K562 (cell line): ENCODE data around the gene SDR9C7. TPM values are rescaled to one million over a fixed set of nuclear protein-coding genes. Genes with fewer than 3 reads are reported as not detected.

Experiments used
- ATAC-seq: fragments of 200-7000 bp; cut with Tn5 transposase; 3 replicates; pipeline ENCODE4 v1.9.1; 2020; ENCODE audit warnings: moderate library complexity
- BruUV-seq: library from RNA; stranded (reverse); fragments of 400-500 nt; replicated peaks from 2 replicates; lab custom pipeline; 2021; lab: Mats Ljungman, UMichigan
- CTCF ChIA-PET: fragments of 300-600 bp; formaldehyde crosslinking; extraction: SDS; loops from one replicate; lab custom pipeline; 2021; ENCODE audit warnings: low intra/inter-chr PET ratio; lab: Yijun Ruan, JAX
- POLR2A ChIA-PET: fragments of 300-600, 350-650 bp; sonication (Branson Sonifier 250); formaldehyde crosslinking; extraction: SDS; loops from one replicate; lab custom pipeline; 2021; ENCODE audit warnings: antibody characterized with exemption, inconsistent platforms; lab: Yijun Ruan, JAX
- DNase-seq, 4 experiments: peaks; one replicate each; pipeline versions ENCODE4 v3.0.0 to v3.0.0-alpha.2; 2011 to 2018; ENCODE audit warnings: low spot score in 3 of 4, mixed read lengths in 3 of 4; ENCODE audit errors: extremely low read depth in 1 of 4
- FAIRE-seq: peaks from 2 replicates; lab custom pipeline; 2011; peaks lifted over from hg19 to GRCh38; lab: Jason Lieb, UNC
- H2AFZ ChIP-seq: 2 replicates; pipeline ENCODE4 v1.6.0; 2011; ENCODE audit warnings: low read depth, low read length, control low read depth, inconsistent platforms
- H3K27ac ChIP-seq: fragments of 200-600 bp; 3 replicates; pipeline ENCODE4 v1.8.0; 2011; ENCODE audit warnings: low read depth, mild to moderate bottlenecking, control low read depth, inconsistent platforms, low read length, moderate library complexity, mixed read lengths; ENCODE audit errors: extremely low read depth
- H3K27me3 ChIP-seq, 2 experiments: fragments of 300-600 bp in 1 of 2; 2 replicates in 1 of 2; 3 replicates in 1 of 2; pipeline versions ENCODE4 v1.6.0 to v1.8.0; 2011; ENCODE audit warnings: inconsistent platforms in 2 of 2, low read length in 2 of 2, mild to moderate bottlenecking in 1 of 2, mixed read lengths in 1 of 2, moderate library complexity in 1 of 2; ENCODE audit not compliant: control insufficient read depth in 2 of 2, insufficient read depth in 2 of 2
- H3K36me3 ChIP-seq: fragments of 300-600 bp; 3 replicates; pipeline ENCODE4 v1.8.0; 2011; ENCODE audit warnings: mild to moderate bottlenecking, low read length, inconsistent platforms; ENCODE audit not compliant: control insufficient read depth, insufficient read depth
- H3K4me1 ChIP-seq, 2 experiments: fragments of 200-600 bp in 1 of 2; replicated peaks in 1 of 2; 2 replicates in 1 of 2; 3 replicates in 1 of 2; pipeline versions ENCODE4 v1.5.1 to v1.8.0; 2011; ENCODE audit warnings: inconsistent platforms in 2 of 2, low read length in 2 of 2, mild to moderate bottlenecking in 1 of 2, mixed read lengths in 1 of 2, moderate library complexity in 1 of 2; ENCODE audit not compliant: control insufficient read depth in 2 of 2, insufficient read depth in 2 of 2
- H3K4me2 ChIP-seq: 2 replicates; pipeline ENCODE4 v1.6.1; 2011; ENCODE audit warnings: low read length, control low read depth, inconsistent platforms, mixed read lengths; ENCODE audit not compliant: insufficient read depth
- H3K4me3 ChIP-seq: fragments of 200-600 bp; sonication (generic), shearing (Covaris generic); 2 replicates; pipeline ENCODE4 v1.5.1; 2016; ENCODE audit warnings: control low read depth, inconsistent platforms
- H3K79me2 ChIP-seq: fragments of 200-600 bp; 3 replicates; pipeline ENCODE4 v1.8.0; 2011; ENCODE audit warnings: low read length, inconsistent platforms; ENCODE audit not compliant: control insufficient read depth, insufficient read depth
- H3K9ac ChIP-seq, 2 experiments: 2 replicates each; pipeline versions ENCODE4 v1.6.0 to v1.6.1; 2011; ENCODE audit warnings: low read depth in 2 of 2, low read length in 2 of 2, control low read depth in 1 of 2, inconsistent platforms in 1 of 2, mild to moderate bottlenecking in 1 of 2, mixed read lengths in 1 of 2; ENCODE audit not compliant: insufficient read depth in 1 of 2
- H3K9me1 ChIP-seq: one replicate; pipeline ENCODE4 v1.6.0; 2011; ENCODE audit warnings: inconsistent platforms, mild to moderate bottlenecking, low read length, moderate library complexity; ENCODE audit not compliant: control insufficient read depth, insufficient read depth
- H3K9me3 ChIP-seq: replicated peaks from 2 replicates; pipeline ENCODE4 v1.5.1; 2011; ENCODE audit warnings: low read depth, low read length, inconsistent platforms; ENCODE audit not compliant: control insufficient read depth, insufficient read depth
- H4K20me1 ChIP-seq: replicated peaks from 2 replicates; pipeline ENCODE4 v1.6.1; 2011; ENCODE audit warnings: low read length, inconsistent platforms, mixed read lengths; ENCODE audit not compliant: control insufficient read depth, insufficient read depth
- WGBS: fragments of 100-300 bp; shearing (Covaris generic); methylation state at CpG from one replicate; pipeline ENCODE4 v1.1.6; 2016; ENCODE audit warnings: low coverage, mixed read lengths; ENCODE audit not compliant: insufficient coverage; ENCODE audit errors: missing lambda C conversion rate; 5-methylcytosine and 5-hydroxymethylcytosine counted together
- in situ Hi-C: fragments of 300-500 bp; cut with MboI; formaldehyde crosslinking; loops from 4 replicates; pipeline ENCODE4 v1.15.0; 2018; ENCODE audit warnings: inconsistent platforms, mixed read lengths
- intact Hi-C: fragments of 100-400 bp; cut with micrococcal nuclease; formaldehyde crosslinking; loops from 2 replicates; pipeline ENCODE4 v1.14.2; 2022
- polyA plus RNA-seq, 8 experiments: library from polyadenylated mRNA; depleted of rRNA in 4 of 8; stranded (reverse) in 5 of 8; unstranded in 3 of 8; fragments of >200 nt; fragmentation: Nextera tagmentation in 2 of 8; fragmentation: Illumina TruSeq in 1 of 8; extraction: Ambion mirVana in 2 of 8; extraction: Trizol in 1 of 8; gene quantifications; 2 replicates each; pipeline versions ENCODE4 v1.2.1 to v1.2.3, GENCODE V29; 2011 to 2014; ENCODE audit warnings: inconsistent platforms in 1 of 8, missing spikeins in 1 of 8
- total RNA-seq, 7 experiments: library from RNA; depleted of rRNA in 6 of 7; stranded (reverse); fragments of >200 nt in 6 of 7; fragmentation: Illumina TruSeq in 2 of 7; extraction: Trizol in 2 of 7; gene quantifications; 2 replicates each; pipeline versions ENCODE4 v1.2.1 to v1.2.3, GENCODE V29; 2011 to 2021; ENCODE audit warnings: low replicate concordance in 1 of 7
- TF ChIP-seq, protein P1 (sequence below): conservative IDR thresholded peaks from 2 replicates; pipeline ENCODE4 v1.6.1; 2011; ENCODE audit warnings: low read depth, mild to moderate bottlenecking, low read length; ENCODE audit not compliant: control insufficient read depth
- TF ChIP-seq, protein P2 (sequence below), 2 experiments: fragments of 150-350 bp in 1 of 2; IDR thresholded peaks; 2 replicates each; pipeline ENCODE4 v1.6.1; 2012 to 2016; ENCODE audit warnings: low read depth in 2 of 2, low read length in 2 of 2, mild to moderate bottlenecking in 1 of 2, moderate library complexity in 1 of 2

SDR9C7 gene
- total and polyA plus RNA-seq, 9 of the 15 experiments (the other 6 are each of a cell fraction or from before 2014, with no cell fraction given) = 0.04 to 0.59 (median 0.06) TPM; not detected in 6

DNA sequence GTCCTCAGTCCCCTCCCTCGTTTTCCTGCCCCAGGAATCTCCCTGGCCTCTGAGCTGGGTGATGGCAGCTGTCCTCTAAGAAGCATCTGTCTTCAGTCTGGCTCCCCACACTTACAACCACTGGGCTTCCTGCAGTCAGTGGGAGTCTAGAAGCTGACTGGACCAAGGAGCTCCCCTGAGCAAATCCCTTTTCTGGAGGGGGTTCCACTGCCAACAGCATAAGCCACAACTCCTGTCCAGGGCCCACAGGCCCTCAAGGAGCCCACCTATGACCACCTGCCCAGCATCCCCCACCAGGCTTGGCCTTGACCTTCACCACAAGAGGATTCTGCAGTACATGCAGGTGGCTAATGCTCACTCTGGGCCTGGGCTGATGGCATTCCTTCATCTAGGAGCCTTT lies 19.1 kb upstream of the SDR9C7 start:
- H3K9ac ChIP-seq = no peak overlapping the region
- H3K4me1 ChIP-seq = no peaks in the 10 kb centered on the region; a peak in 2 of 5 replicates
- BruUV-seq = no TSS peak
- ChIA-PET CTCF (no interaction called here), POLR2A (interaction anchor here (0.6 to 1.1 kb wide), 2 partner anchors 35 to 40 kb away, joined by 3 read pairs; no protein-coding TSS in a partner anchor)
- WGBS = 0% methylated on average over 1 of the region's 1 CpG
- in situ Hi-C loops = no loop called here
- TF ChIP-seq, protein P1, sequence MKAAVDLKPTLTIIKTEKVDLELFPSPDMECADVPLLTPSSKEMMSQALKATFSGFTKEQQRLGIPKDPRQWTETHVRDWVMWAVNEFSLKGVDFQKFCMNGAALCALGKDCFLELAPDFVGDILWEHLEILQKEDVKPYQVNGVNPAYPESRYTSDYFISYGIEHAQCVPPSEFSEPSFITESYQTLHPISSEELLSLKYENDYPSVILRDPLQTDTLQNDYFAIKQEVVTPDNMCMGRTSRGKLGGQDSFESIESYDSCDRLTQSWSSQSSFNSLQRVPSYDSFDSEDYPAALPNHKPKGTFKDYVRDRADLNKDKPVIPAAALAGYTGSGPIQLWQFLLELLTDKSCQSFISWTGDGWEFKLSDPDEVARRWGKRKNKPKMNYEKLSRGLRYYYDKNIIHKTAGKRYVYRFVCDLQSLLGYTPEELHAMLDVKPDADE = no peak
- TF ChIP-seq, protein P2, sequence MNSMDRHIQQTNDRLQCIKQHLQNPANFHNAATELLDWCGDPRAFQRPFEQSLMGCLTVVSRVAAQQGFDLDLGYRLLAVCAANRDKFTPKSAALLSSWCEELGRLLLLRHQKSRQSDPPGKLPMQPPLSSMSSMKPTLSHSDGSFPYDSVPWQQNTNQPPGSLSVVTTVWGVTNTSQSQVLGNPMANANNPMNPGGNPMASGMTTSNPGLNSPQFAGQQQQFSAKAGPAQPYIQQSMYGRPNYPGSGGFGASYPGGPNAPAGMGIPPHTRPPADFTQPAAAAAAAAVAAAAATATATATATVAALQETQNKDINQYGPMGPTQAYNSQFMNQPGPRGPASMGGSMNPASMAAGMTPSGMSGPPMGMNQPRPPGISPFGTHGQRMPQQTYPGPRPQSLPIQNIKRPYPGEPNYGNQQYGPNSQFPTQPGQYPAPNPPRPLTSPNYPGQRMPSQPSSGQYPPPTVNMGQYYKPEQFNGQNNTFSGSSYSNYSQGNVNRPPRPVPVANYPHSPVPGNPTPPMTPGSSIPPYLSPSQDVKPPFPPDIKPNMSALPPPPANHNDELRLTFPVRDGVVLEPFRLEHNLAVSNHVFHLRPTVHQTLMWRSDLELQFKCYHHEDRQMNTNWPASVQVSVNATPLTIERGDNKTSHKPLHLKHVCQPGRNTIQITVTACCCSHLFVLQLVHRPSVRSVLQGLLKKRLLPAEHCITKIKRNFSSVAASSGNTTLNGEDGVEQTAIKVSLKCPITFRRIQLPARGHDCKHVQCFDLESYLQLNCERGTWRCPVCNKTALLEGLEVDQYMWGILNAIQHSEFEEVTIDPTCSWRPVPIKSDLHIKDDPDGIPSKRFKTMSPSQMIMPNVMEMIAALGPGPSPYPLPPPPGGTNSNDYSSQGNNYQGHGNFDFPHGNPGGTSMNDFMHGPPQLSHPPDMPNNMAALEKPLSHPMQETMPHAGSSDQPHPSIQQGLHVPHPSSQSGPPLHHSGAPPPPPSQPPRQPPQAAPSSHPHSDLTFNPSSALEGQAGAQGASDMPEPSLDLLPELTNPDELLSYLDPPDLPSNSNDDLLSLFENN (IDR thresholded peaks at IDR 0.05; ENCODE audit: low read depth in 2 of 2, low read length in 2 of 2) = no peak
- H3K9me1 ChIP-seq = no peaks in the 10 kb centered on the region
- H3K27ac ChIP-seq = no peak overlapping the region
- no peak overlapping the region for H3K4me2 ChIP-seq
- H3K27me3 ChIP-seq = peaks cover 0 to 15% of the 10 kb centered on the region in 2 experiments; a peak in 1 of 5 replicates
- no peaks in the 10 kb centered on the region; the same call in 1 of the 2 replicates for H3K9me3 ChIP-seq
- H3K36me3 ChIP-seq = no peaks in the 10 kb centered on the region
- H3K79me2 ChIP-seq = no peaks in the 10 kb centered on the region
- intact Hi-C loops = no loop called here
- DNase-seq (peak in 1 of 4 experiments; percentile 4), ATAC-seq (no peak), FAIRE-seq (no peak)
- no peak overlapping the region for H2AFZ ChIP-seq
- H4K20me1 ChIP-seq = no peaks in the 10 kb centered on the region
- no peak overlapping the region for H3K4me3 ChIP-seq
